ENCODE data around the gene TSKU.

TSKU gene

GRCh38 chr11:76738618-76739240, 44.4 kb upstream of the TSKU start:
- no peak overlapping the region for H3K4me3 ChIP-seq (ENCODE audit: insufficient read length, low read depth)
- H3K27me3 ChIP-seq (ENCODE audit: insufficient read depth, insufficient read length): peaks cover 2% of the 10 kb centered on the region
- no peak for TF ChIP-seq YY1 (IDR thresholded peaks at IDR 0.05; ENCODE audit: insufficient read depth, insufficient read length)
- TF ChIP-seq ZNF274 (IDR thresholded peaks at IDR 0.05; ENCODE audit: low read depth, low read length): no peak
- no peak for TF ChIP-seq SUZ12 (IDR thresholded peaks at IDR 0.05; ENCODE audit: extremely low read depth, insufficient read depth, insufficient read length)
- H3K9ac ChIP-seq (ENCODE audit: insufficient read length, low read depth): no peak overlapping the region
- no peaks in the 10 kb centered on the region for H3K9me3 ChIP-seq (ENCODE audit: insufficient read depth, low read length)
- H3K36me3 ChIP-seq (ENCODE audit: insufficient read depth, insufficient read length, low read length): no peaks in the 10 kb centered on the region
- peaks cover 8% of the 10 kb centered on the region for H3K4me1 ChIP-seq (ENCODE audit: insufficient read depth, insufficient read length)
- no peak for DNase-seq (ENCODE audit: low read depth, low spot score)

- Histone ChIP-seq H3K4me1 (ENCODE audit: insufficient read depth, insufficient read length) (peaks cover 8% of the 10 kb centered on the region), H3K36me3 (ENCODE audit: insufficient read depth, insufficient read length, low read length) (no peaks in the 10 kb centered on the region)
- no peak for TF ChIP-seq ZNF274 (IDR thresholded peaks at IDR 0.05; ENCODE audit: low read depth, low read length)
- TF ChIP-seq SUZ12 (IDR thresholded peaks at IDR 0.05; ENCODE audit: extremely low read depth, insufficient read depth, insufficient read length): no peak
- no peak for TF ChIP-seq YY1 (IDR thresholded peaks at IDR 0.05; ENCODE audit: insufficient read depth, insufficient read length)
Measured at GRCh38 chr11:76739798-76740197, 43.4 kb upstream of the TSKU start.

GRCh38 chr11:76740772-76741171, 42.4 kb upstream of the TSKU start:
- Histone ChIP-seq H3K4me1 (ENCODE audit: insufficient read depth, insufficient read length) (peaks cover 2% of the 10 kb centered on the region), H3K4me3 (ENCODE audit: insufficient read length, low read depth) (no peak overlapping the region), H3K36me3 (ENCODE audit: insufficient read depth, insufficient read length, low read length) (no peaks in the 10 kb centered on the region), H3K27me3 (ENCODE audit: insufficient read depth, insufficient read length) (peaks cover 2% of the 10 kb centered on the region), H3K9me3 (ENCODE audit: insufficient read depth, low read length) (no peaks in the 10 kb centered on the region), H3K9ac (ENCODE audit: insufficient read length, low read depth) (no peak overlapping the region)
- DNase-seq (ENCODE audit: low read depth, low spot score): no peak
- no peak for TF ChIP-seq ZNF274 (IDR thresholded peaks at IDR 0.05; ENCODE audit: low read depth, low read length)
- TF ChIP-seq SUZ12 (IDR thresholded peaks at IDR 0.05; ENCODE audit: extremely low read depth, insufficient read depth, insufficient read length): no peak
- no peak for TF ChIP-seq YY1 (IDR thresholded peaks at IDR 0.05; ENCODE audit: insufficient read depth, insufficient read length)

More at GRCh38 chr11:76739798-76740197, 43.4 kb upstream of the TSKU start:
- H3K4me3 ChIP-seq (ENCODE audit: insufficient read length, low read depth): no peak overlapping the region
- no peaks in the 10 kb centered on the region for H3K9me3 ChIP-seq (ENCODE audit: insufficient read depth, low read length)
- H3K9ac ChIP-seq (ENCODE audit: insufficient read length, low read depth): no peak overlapping the region
- peaks cover 2% of the 10 kb centered on the region for H3K27me3 ChIP-seq (ENCODE audit: insufficient read depth, insufficient read length)
- DNase-seq (ENCODE audit: low read depth, low spot score): no peak

GRCh38 chr11:76742902-76743301, 40.3 kb upstream of the TSKU start:
- Histone ChIP-seq H3K9ac (ENCODE audit: insufficient read length, low read depth) (no peak overlapping the region), H3K4me3 (ENCODE audit: insufficient read length, low read depth) (no peak overlapping the region), H3K9me3 (ENCODE audit: insufficient read depth, low read length) (no peaks in the 10 kb centered on the region), H3K36me3 (ENCODE audit: insufficient read depth, insufficient read length, low read length) (no peaks in the 10 kb centered on the region), H3K4me1 (ENCODE audit: insufficient read depth, insufficient read length) (no peaks in the 10 kb centered on the region), H3K27me3 (ENCODE audit: insufficient read depth, insufficient read length) (peaks cover 2% of the 10 kb centered on the region)
- DNase-seq (ENCODE audit: low read depth, low spot score): no peak
- TF ChIP-seq YY1 (IDR thresholded peaks at IDR 0.05; ENCODE audit: insufficient read depth, insufficient read length) (no peak), ZNF274 (IDR thresholded peaks at IDR 0.05; ENCODE audit: low read depth, low read length) (no peak), SUZ12 (IDR thresholded peaks at IDR 0.05; ENCODE audit: extremely low read depth, insufficient read depth, insufficient read length) (no peak)

- TF ChIP-seq YY1 (IDR thresholded peaks at IDR 0.05; ENCODE audit: insufficient read depth, insufficient read length): no peak
- no peak for TF ChIP-seq ZNF274 (IDR thresholded peaks at IDR 0.05; ENCODE audit: low read depth, low read length)
- TF ChIP-seq SUZ12 (IDR thresholded peaks at IDR 0.05; ENCODE audit: extremely low read depth, insufficient read depth, insufficient read length): no peak
- Histone ChIP-seq H3K36me3 (ENCODE audit: insufficient read depth, insufficient read length, low read length) (no peaks in the 10 kb centered on the region), H3K9me3 (ENCODE audit: insufficient read depth, low read length) (no peaks in the 10 kb centered on the region), H3K9ac (ENCODE audit: insufficient read length, low read depth) (no peak overlapping the region), H3K4me1 (ENCODE audit: insufficient read depth, insufficient read length) (no peaks in the 10 kb centered on the region), H3K4me3 (ENCODE audit: insufficient read length, low read depth) (no peak overlapping the region), H3K27me3 (ENCODE audit: insufficient read depth, insufficient read length) (peaks cover 2% of the 10 kb centered on the region)
- DNase-seq (ENCODE audit: low read depth, low spot score): no peak
Measured at GRCh38 chr11:76744186-76745043, 38.7 kb upstream of the TSKU start.

- Histone ChIP-seq H3K9ac (ENCODE audit: insufficient read length, low read depth) (no peak overlapping the region), H3K4me3 (ENCODE audit: insufficient read length, low read depth) (no peak overlapping the region), H3K4me1 (ENCODE audit: insufficient read depth, insufficient read length) (no peaks in the 10 kb centered on the region), H3K36me3 (ENCODE audit: insufficient read depth, insufficient read length, low read length) (no peaks in the 10 kb centered on the region), H3K9me3 (ENCODE audit: insufficient read depth, low read length) (no peaks in the 10 kb centered on the region), H3K27me3 (ENCODE audit: insufficient read depth, insufficient read length) (peaks cover 2% of the 10 kb centered on the region)
- TF ChIP-seq ZNF274 (IDR thresholded peaks at IDR 0.05; ENCODE audit: low read depth, low read length) (no peak), YY1 (IDR thresholded peaks at IDR 0.05; ENCODE audit: insufficient read depth, insufficient read length) (no peak), SUZ12 (IDR thresholded peaks at IDR 0.05; ENCODE audit: extremely low read depth, insufficient read depth, insufficient read length) (no peak)
- DNase-seq (ENCODE audit: low read depth, low spot score): no peak
Measured at GRCh38 chr11:76745044-76745376, 38.1 kb upstream of the TSKU start.

- no peak overlapping the region for H3K4me3 ChIP-seq (ENCODE audit: insufficient read length, low read depth)
- no peak for DNase-seq (ENCODE audit: low read depth, low spot score)
- peak overlapping the region; percentile 17 for H3K9ac ChIP-seq (ENCODE audit: insufficient read length, low read depth)
Measured at GRCh38 chr11:76745561-76746207, 37.5 kb upstream of the TSKU start.

More at GRCh38 chr11:76745561-76746207, 37.5 kb upstream of the TSKU start:
- Histone ChIP-seq H3K27me3 (ENCODE audit: insufficient read depth, insufficient read length) (no peaks in the 10 kb centered on the region), H3K9me3 (ENCODE audit: insufficient read depth, low read length) (no peaks in the 10 kb centered on the region), H3K36me3 (ENCODE audit: insufficient read depth, insufficient read length, low read length) (no peaks in the 10 kb centered on the region), H3K4me1 (ENCODE audit: insufficient read depth, insufficient read length) (no peaks in the 10 kb centered on the region)
- TF ChIP-seq SUZ12 (IDR thresholded peaks at IDR 0.05; ENCODE audit: extremely low read depth, insufficient read depth, insufficient read length) (no peak), YY1 (IDR thresholded peaks at IDR 0.05; ENCODE audit: insufficient read depth, insufficient read length) (no peak), ZNF274 (IDR thresholded peaks at IDR 0.05; ENCODE audit: low read depth, low read length) (no peak)

Data from NT2/D1 (cell line).